Measurements from ENCODE around the gene VPS11.

VPS11 gene

DNA sequence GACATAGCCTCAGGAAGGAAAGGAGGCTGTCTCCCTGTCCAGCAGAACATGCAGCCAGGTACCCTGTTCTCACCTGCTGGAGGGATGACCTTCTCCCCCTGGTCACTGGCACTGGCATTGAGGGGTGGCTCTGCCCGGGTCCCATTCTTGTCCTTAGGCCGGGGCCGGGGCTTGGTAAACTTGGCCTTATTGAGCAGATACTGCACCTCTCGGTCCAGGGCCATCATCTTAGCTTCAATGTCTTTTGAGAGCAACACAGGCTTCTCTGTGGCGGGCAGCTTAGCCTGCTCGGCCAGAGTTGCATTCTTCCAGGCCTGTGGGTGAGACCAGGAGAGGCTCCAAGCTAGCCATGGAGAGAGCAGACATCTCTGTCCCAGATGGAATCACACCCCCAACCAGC is 21.1 kb upstream of the VPS11 start:
- DNase-seq: no peak
- Histone ChIP-seq H3K4me2 (ENCODE audit: low read depth, low read length) (no peak overlapping the region), H3K27ac (ENCODE audit: low read length) (no peak overlapping the region), H3K36me3 (replicated peaks; ENCODE audit: insufficient read depth, low read length) (0 out of 2 replicates have a peak, but pooled peaks cover 18% of the 10 kb centered on the region), H3K9ac (ENCODE audit: low read length) (no peak overlapping the region), H3K79me2 (ENCODE audit: low read length) (peaks cover 13% of the 10 kb centered on the region), H3K4me3 (ENCODE audit: low read length) (no peak overlapping the region), H3K9me2 (replicated peaks; ENCODE audit: insufficient read depth, low read length) (no peaks in the 10 kb centered on the region), H3K4me1 (ENCODE audit: low read length) (peaks cover 15% of the 10 kb centered on the region), H3K27me3 (replicated peaks; ENCODE audit: insufficient read depth, low read length) (no peaks in the 10 kb centered on the region), H4K20me1 (ENCODE audit: insufficient read depth, low read length) (no peaks in the 10 kb centered on the region), H2AFZ (ENCODE audit: low read length) (no peak overlapping the region), H3F3A (ENCODE audit: insufficient read depth, low read length) (peaks cover 21% of the 10 kb centered on the region), H3K9me3 (replicated peaks; ENCODE audit: insufficient read depth, low read length) (no peaks in the 10 kb centered on the region)
- TF ChIP-seq EZH2 (optimal IDR thresholded peaks at IDR 0.05; ENCODE audit: low read depth, low read length) (no peak), EZH2phosphoT487 (IDR thresholded peaks at IDR 0.05; ENCODE audit: low read length) (no peak)
- TF ChIP-seq, protein P1, sequence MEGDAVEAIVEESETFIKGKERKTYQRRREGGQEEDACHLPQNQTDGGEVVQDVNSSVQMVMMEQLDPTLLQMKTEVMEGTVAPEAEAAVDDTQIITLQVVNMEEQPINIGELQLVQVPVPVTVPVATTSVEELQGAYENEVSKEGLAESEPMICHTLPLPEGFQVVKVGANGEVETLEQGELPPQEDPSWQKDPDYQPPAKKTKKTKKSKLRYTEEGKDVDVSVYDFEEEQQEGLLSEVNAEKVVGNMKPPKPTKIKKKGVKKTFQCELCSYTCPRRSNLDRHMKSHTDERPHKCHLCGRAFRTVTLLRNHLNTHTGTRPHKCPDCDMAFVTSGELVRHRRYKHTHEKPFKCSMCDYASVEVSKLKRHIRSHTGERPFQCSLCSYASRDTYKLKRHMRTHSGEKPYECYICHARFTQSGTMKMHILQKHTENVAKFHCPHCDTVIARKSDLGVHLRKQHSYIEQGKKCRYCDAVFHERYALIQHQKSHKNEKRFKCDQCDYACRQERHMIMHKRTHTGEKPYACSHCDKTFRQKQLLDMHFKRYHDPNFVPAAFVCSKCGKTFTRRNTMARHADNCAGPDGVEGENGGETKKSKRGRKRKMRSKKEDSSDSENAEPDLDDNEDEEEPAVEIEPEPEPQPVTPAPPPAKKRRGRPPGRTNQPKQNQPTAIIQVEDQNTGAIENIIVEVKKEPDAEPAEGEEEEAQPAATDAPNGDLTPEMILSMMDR (IDR thresholded peaks at IDR 0.05; ENCODE audit: low read length): no peak

DNA sequence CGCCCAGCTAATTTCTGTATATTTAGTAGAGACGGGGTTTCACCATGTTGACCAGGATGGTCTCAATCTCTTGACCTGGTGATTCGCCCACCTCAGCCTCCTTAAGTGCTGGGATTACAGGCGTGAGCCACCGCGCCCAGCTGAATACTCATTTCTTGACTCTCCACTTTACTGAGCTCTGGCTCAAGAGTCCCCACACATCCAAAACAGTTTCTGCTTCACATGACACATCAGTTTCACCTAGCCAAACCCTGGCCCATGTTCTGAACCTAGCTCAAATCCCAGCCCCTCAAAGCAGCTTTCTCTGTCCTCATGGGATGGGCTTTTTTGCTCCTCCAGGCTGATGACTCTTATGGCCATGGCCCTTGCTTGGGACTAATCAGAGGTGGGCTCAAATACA is 20.4 kb upstream of the VPS11 start:
- H3K4me2 ChIP-seq (ENCODE audit: low read depth, low read length): no peak overlapping the region
- no peaks in the 10 kb centered on the region for H3K9me2 ChIP-seq (replicated peaks; ENCODE audit: insufficient read depth, low read length)
- DNase-seq: no peak
- H3K9me3 ChIP-seq (replicated peaks; ENCODE audit: insufficient read depth, low read length): no peaks in the 10 kb centered on the region
- H3K4me3 ChIP-seq (ENCODE audit: low read length): no peak overlapping the region
- peaks cover 19% of the 10 kb centered on the region for H3F3A ChIP-seq (ENCODE audit: insufficient read depth, low read length)
- no peaks in the 10 kb centered on the region for H3K27me3 ChIP-seq (replicated peaks; ENCODE audit: insufficient read depth, low read length)
- no peak overlapping the region for H3K9ac ChIP-seq (ENCODE audit: low read length)
- H3K4me1 ChIP-seq (ENCODE audit: low read length): peaks cover 8% of the 10 kb centered on the region
- TF ChIP-seq, protein P1 (IDR thresholded peaks at IDR 0.05; ENCODE audit: low read length): no peak
- no peak for TF ChIP-seq EZH2phosphoT487 (IDR thresholded peaks at IDR 0.05; ENCODE audit: low read length)
- no peak for TF ChIP-seq EZH2 (optimal IDR thresholded peaks at IDR 0.05; ENCODE audit: low read depth, low read length)
- no peak overlapping the region for H2AFZ ChIP-seq (ENCODE audit: low read length)
- 0 out of 2 replicates have a peak, but pooled peaks cover 19% of the 10 kb centered on the region for H3K36me3 ChIP-seq (replicated peaks; ENCODE audit: insufficient read depth, low read length)
- no peaks in the 10 kb centered on the region for H4K20me1 ChIP-seq (ENCODE audit: insufficient read depth, low read length)
- H3K27ac ChIP-seq (ENCODE audit: low read length): no peak overlapping the region
- peaks cover 20% of the 10 kb centered on the region for H3K79me2 ChIP-seq (ENCODE audit: low read length)

DNA sequence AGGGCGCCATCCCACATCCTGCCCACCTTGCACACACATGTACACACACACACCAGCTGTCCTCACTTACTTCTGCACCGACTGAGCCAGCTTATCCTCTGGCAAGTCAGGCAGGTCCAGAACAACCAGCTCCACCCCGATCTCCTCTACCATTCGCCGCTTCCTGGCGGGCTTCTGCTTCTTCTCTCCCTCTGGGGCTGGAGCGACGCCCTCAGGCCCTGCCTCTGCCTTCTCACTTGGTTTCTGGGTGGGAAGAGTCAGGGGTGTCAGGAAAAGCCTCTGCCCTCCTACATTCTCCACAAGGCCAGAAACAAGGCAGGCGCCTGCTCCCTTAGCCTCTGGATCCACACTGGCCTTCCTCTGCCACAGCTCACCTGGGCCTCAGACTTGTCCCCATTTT is 19.0 kb upstream of the VPS11 start:
- Histone ChIP-seq H4K20me1 (ENCODE audit: insufficient read depth, low read length) (no peaks in the 10 kb centered on the region), H3F3A (ENCODE audit: insufficient read depth, low read length) (0 out of 2 replicates have a peak, but pooled peaks cover 7% of the 10 kb centered on the region), H3K9ac (ENCODE audit: low read length) (no peak overlapping the region), H3K4me2 (ENCODE audit: low read depth, low read length) (no peak overlapping the region), H3K4me3 (ENCODE audit: low read length) (no peak overlapping the region), H3K27ac (ENCODE audit: low read length) (no peak overlapping the region), H3K27me3 (replicated peaks; ENCODE audit: insufficient read depth, low read length) (no peaks in the 10 kb centered on the region), H3K36me3 (replicated peaks; ENCODE audit: insufficient read depth, low read length) (peaks cover 30% of the 10 kb centered on the region; the same call in 1 of the 2 replicates), H3K9me3 (replicated peaks; ENCODE audit: insufficient read depth, low read length) (no peaks in the 10 kb centered on the region), H2AFZ (ENCODE audit: low read length) (no peak overlapping the region), H3K79me2 (ENCODE audit: low read length) (peaks cover 35% of the 10 kb centered on the region), H3K9me2 (replicated peaks; ENCODE audit: insufficient read depth, low read length) (no peaks in the 10 kb centered on the region), H3K4me1 (ENCODE audit: low read length) (no peaks in the 10 kb centered on the region)
- DNase-seq: no peak
- TF ChIP-seq EZH2phosphoT487 (IDR thresholded peaks at IDR 0.05; ENCODE audit: low read length) (no peak), EZH2 (optimal IDR thresholded peaks at IDR 0.05; ENCODE audit: low read depth, low read length) (no peak)
- TF ChIP-seq, protein P1 (IDR thresholded peaks at IDR 0.05; ENCODE audit: low read length): no peak

Data from MM.1S (cell line).